GM18511 (cell line): ENCODE results near the gene METAP1D.

ENCODE experiments used
- ATAC-seq: cut with Tn5 transposase; IDR thresholded peaks from one replicate; pipeline ENCODE4 v1.9.1; 2021; ENCODE audit warnings: mild to moderate bottlenecking, moderate library complexity; ENCODE audit not compliant: unreplicated experiment

METAP1D gene

DNA sequence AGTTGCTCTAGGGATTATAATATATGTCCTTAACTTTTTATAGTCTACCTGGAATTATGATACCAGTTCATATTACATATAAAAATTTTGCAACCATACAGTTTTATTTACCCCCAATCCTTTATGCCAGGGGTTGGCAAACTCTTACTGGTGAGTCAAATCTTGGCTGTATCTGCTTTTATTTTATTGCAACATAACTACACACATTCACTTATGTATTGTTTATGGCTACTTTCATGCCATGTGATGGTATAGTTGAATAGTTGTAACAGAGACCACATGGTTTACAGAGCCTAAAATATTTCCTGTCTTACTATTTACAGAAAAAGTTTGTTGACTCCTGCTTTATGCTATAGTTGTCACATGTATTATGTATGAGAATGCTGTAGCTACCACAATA is 128.7 kb downstream of the METAP1D start:
- ATAC-seq: no peak

DNA sequence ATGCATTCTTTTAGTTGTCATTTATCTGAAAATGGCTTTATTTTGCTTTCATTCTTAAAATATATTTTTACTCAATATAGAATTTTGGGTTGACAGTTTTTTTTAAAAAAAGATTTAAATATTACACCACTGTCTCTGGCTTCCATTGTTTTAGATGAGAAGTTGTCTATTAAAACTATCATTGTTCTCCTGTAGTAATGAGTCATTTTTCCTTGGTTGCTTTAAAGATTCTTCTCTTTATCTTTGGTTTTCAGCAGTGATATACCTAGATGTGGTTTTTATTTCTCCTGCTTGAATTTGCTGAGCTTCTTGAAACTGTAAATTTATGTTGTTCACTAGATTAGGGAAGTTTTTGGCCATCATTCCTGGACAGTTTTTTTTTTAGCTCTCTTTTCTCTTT is 129.7 kb downstream of the METAP1D start:
- ATAC-seq: no peak
